ENCODE results near the gene DDX24. TPM values are rescaled to one million over a fixed set of nuclear protein-coding genes. Genes with fewer than 3 reads are reported as not detected.

DDX24 gene
- total RNA-seq, 2 experiments from 2014 or later, result 81.5 to 172 TPM

DNA sequence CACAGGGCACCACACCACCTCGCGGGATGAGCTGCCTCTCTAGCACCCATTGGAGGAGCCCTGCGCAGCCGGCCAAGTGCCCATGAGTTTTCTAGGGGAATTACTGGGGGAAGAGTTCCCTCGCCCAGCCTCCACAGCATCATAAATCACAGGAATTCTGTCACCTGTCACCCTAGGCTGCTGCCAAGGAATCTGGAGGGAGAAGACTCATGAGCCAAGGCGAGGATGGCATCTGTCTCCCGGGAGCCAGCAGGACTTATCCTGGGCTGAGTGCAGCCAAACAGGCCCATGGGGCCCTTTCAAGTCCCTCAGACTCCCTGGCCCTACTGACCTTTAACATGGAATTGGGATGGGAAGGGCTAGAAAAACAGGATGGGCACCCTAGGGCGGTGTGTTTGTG, 62.7 kb downstream of the DDX24 start:
- no TSS peak for BruUV-seq (replicated peaks)
- intact Hi-C loops (cut with micrococcal nuclease; ENCODE audit: unreplicated experiment), result no loop called here
- Histone ChIP-seq H3K9me2 (ENCODE audit: insufficient read depth, low read length) (no peaks in the 10 kb centered on the region), H3K4me3 (ENCODE audit: low read depth, low read length, poor library complexity, severe bottlenecking) (no peak overlapping the region), H3K36me3 (ENCODE audit: insufficient read depth, low read length) (no peaks in the 10 kb centered on the region), H4K20me1 (ENCODE audit: insufficient read depth, low read length) (no peaks in the 10 kb centered on the region), H3K4me2 (ENCODE audit: low read length) (no peak overlapping the region), H3K79me2 (ENCODE audit: insufficient read depth, low read depth, low read length) (no peaks in the 10 kb centered on the region), H2AFZ (ENCODE audit: low read length) (no peak overlapping the region), H3K9me3 (ENCODE audit: low read length) (no peaks in the 10 kb centered on the region), H3K27ac (ENCODE audit: low read depth, low read length, poor library complexity, severe bottlenecking) (no peak overlapping the region), H3K4me1 (ENCODE audit: insufficient read depth, low read length, poor library complexity, severe bottlenecking) (peaks cover 7% of the 10 kb centered on the region)
- POLR2A ChIA-PET, result interaction anchor here (0.7 kb wide), 1 partner anchor 77 kb away, joined by 3 read pairs; no protein-coding TSS in a partner anchor
- no peak for DNase-seq (ENCODE audit: low spot score)
- CTCF ChIA-PET (ENCODE audit: unreplicated experiment), result no interaction called here
- TF ChIP-seq, protein P1, sequence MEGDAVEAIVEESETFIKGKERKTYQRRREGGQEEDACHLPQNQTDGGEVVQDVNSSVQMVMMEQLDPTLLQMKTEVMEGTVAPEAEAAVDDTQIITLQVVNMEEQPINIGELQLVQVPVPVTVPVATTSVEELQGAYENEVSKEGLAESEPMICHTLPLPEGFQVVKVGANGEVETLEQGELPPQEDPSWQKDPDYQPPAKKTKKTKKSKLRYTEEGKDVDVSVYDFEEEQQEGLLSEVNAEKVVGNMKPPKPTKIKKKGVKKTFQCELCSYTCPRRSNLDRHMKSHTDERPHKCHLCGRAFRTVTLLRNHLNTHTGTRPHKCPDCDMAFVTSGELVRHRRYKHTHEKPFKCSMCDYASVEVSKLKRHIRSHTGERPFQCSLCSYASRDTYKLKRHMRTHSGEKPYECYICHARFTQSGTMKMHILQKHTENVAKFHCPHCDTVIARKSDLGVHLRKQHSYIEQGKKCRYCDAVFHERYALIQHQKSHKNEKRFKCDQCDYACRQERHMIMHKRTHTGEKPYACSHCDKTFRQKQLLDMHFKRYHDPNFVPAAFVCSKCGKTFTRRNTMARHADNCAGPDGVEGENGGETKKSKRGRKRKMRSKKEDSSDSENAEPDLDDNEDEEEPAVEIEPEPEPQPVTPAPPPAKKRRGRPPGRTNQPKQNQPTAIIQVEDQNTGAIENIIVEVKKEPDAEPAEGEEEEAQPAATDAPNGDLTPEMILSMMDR (conservative IDR thresholded peaks at IDR 0.05; ENCODE audit: low read length), result no peak
- no peak for TF ChIP-seq EZH2phosphoT487 (IDR thresholded peaks at IDR 0.05; ENCODE audit: borderline replicate concordance, low read depth, low read length)

GRCh38 chr14:94016446-94016976, 64.5 kb downstream of the DDX24 start:
- intact Hi-C loops (cut with micrococcal nuclease; ENCODE audit: unreplicated experiment), result no loop called here
- H3K79me2 ChIP-seq (ENCODE audit: insufficient read depth, low read depth, low read length), result no peaks in the 10 kb centered on the region
- H3K9me2 ChIP-seq (ENCODE audit: insufficient read depth, low read length), result no peaks in the 10 kb centered on the region
- H3K4me1 ChIP-seq (ENCODE audit: insufficient read depth, low read length, poor library complexity, severe bottlenecking), result peaks cover 9% of the 10 kb centered on the region
- no peak overlapping the region for H3K4me3 ChIP-seq (ENCODE audit: low read depth, low read length, poor library complexity, severe bottlenecking)
- ChIA-PET CTCF (ENCODE audit: unreplicated experiment) (interaction anchor here (1.0 kb wide), 1 partner anchor 77 kb away, joined by 4 read pairs; no protein-coding TSS in a partner anchor), POLR2A (no interaction called here)
- H3K9me3 ChIP-seq (ENCODE audit: low read length), result no peaks in the 10 kb centered on the region
- H3K36me3 ChIP-seq (ENCODE audit: insufficient read depth, low read length), result no peaks in the 10 kb centered on the region
- H2AFZ ChIP-seq (ENCODE audit: low read length), result no peak overlapping the region
- TF ChIP-seq, protein P1 (conservative IDR thresholded peaks at IDR 0.05; ENCODE audit: low read length), result no peak
- TF ChIP-seq EZH2phosphoT487 (IDR thresholded peaks at IDR 0.05; ENCODE audit: borderline replicate concordance, low read depth, low read length), result no peak
- DNase-seq (ENCODE audit: low spot score), result no peak
- H4K20me1 ChIP-seq (ENCODE audit: insufficient read depth, low read length), result no peaks in the 10 kb centered on the region
- H3K27ac ChIP-seq (ENCODE audit: low read depth, low read length, poor library complexity, severe bottlenecking), result no peak overlapping the region
- no TSS peak for BruUV-seq (replicated peaks)
- H3K4me2 ChIP-seq (ENCODE audit: low read length), result no peak overlapping the region

GRCh38 chr14:94015223-94015622, 65.8 kb downstream of the DDX24 start:
- no peaks in the 10 kb centered on the region for H3K9me3 ChIP-seq (ENCODE audit: low read length)
- ChIA-PET POLR2A (no interaction called here), CTCF (ENCODE audit: unreplicated experiment) (no interaction called here)
- H3K79me2 ChIP-seq (ENCODE audit: insufficient read depth, low read depth, low read length), result no peaks in the 10 kb centered on the region
- no peak overlapping the region for H3K4me3 ChIP-seq (ENCODE audit: low read depth, low read length, poor library complexity, severe bottlenecking)
- TF ChIP-seq EZH2phosphoT487 (IDR thresholded peaks at IDR 0.05; ENCODE audit: borderline replicate concordance, low read depth, low read length), result no peak
- TF ChIP-seq, protein P1 (conservative IDR thresholded peaks at IDR 0.05; ENCODE audit: low read length), result no peak
- H3K27ac ChIP-seq (ENCODE audit: low read depth, low read length, poor library complexity, severe bottlenecking), result no peak overlapping the region
- no peak overlapping the region for H2AFZ ChIP-seq (ENCODE audit: low read length)
- H3K9me2 ChIP-seq (ENCODE audit: insufficient read depth, low read length), result no peaks in the 10 kb centered on the region
- intact Hi-C loops (cut with micrococcal nuclease; ENCODE audit: unreplicated experiment), result no loop called here
- no peak for DNase-seq (ENCODE audit: low spot score)
- H4K20me1 ChIP-seq (ENCODE audit: insufficient read depth, low read length), result no peaks in the 10 kb centered on the region
- H3K36me3 ChIP-seq (ENCODE audit: insufficient read depth, low read length), result no peaks in the 10 kb centered on the region
- peaks cover 13% of the 10 kb centered on the region for H3K4me1 ChIP-seq (ENCODE audit: insufficient read depth, low read length, poor library complexity, severe bottlenecking)
- H3K4me2 ChIP-seq (ENCODE audit: low read length), result no peak overlapping the region
- BruUV-seq (replicated peaks), result no TSS peak

Data from OCI-LY7 (cell line).